SJCRH30 (cell line): ENCODE measurements around the gene PTTG1IP2. TPM values are rescaled to one million over a fixed set of nuclear protein-coding genes. Genes with fewer than 3 reads are reported as not detected.

Experiments used
- total RNA-seq: library from RNA; depleted of rRNA; stranded (reverse); fragments of >200 nt; shearing (Covaris generic); gene quantifications from 2 replicates; pipeline ENCODE4 v1.2.3, GENCODE V29; 2014; rRNA removed

Gene PTTG1IP2
- total RNA-seq, 1 experiment from 2014 or later = not detected

Other genes with a start within 250 kb of the PTTG1IP2 start
- 0.76 and 1.8 TPM in 2 replicates for gene CFAP69, start 224.5 kb upstream of the PTTG1IP2 start, total RNA-seq
- gene FAM237B, start 148.3 kb upstream of the PTTG1IP2 start, total RNA-seq = not detected in 2 replicates
- gene GTPBP10, start 122.9 kb upstream of the PTTG1IP2 start, total RNA-seq = 22.4 and 25.1 TPM in 2 replicates
- 39.5 and 44.4 TPM in 2 replicates for gene CLDN12, start 66.2 kb upstream of the PTTG1IP2 start, total RNA-seq
- gene CDK14, start 126.7 kb downstream of the PTTG1IP2 start, total RNA-seq = 67.6 and 78.2 TPM in 2 replicates